HepG2 (cell line): ENCODE data around the gene RGMA. TPM values are rescaled to one million over a fixed set of nuclear protein-coding genes. Genes with fewer than 3 reads are reported as not detected.
A peak's percentile ranks its signal among the peaks of the same experiment; 100 is the strongest.

ENCODE experiments used
- BHLHE40 ChIP-seq: IDR thresholded peaks from 2 replicates; pipeline ENCODE4 v1.6.1; 2011; ENCODE audit warnings: low read length, improper control_type of control experiment
- CREB1 ChIP-seq, 2 experiments: fragments of 450-650 bp in 1 of 2; IDR thresholded peaks; 2 replicates each; pipeline ENCODE4 v1.6.1; 2016 to 2017; ENCODE audit warnings: control low read depth in 1 of 2, mild to moderate bottlenecking in 1 of 2, missing compliant biosample characterization in 1 of 2, missing genetic modification characterization in 1 of 2
- MNT ChIP-seq: fragments of 450-650 bp; IDR thresholded peaks from 2 replicates; pipeline ENCODE4 v1.6.1; 2016
- RFX3 ChIP-seq: IDR thresholded peaks from 2 replicates; pipeline ENCODE4 v1.6.1; 2016; ENCODE audit warnings: missing biosample characterization, missing genetic modification reagents
- SMC3 ChIP-seq: IDR thresholded peaks from 2 replicates; pipeline ENCODE4 v1.6.1; 2011; ENCODE audit warnings: low read length, improper control_type of control experiment
- STAG1 ChIP-seq: sonication (generic); formaldehyde crosslinking; IDR thresholded peaks from 2 replicates; pipeline ENCODE4 v1.4.0; 2020; ENCODE audit warnings: missing genetic modification reagents
- TCF12 ChIP-seq, 2 experiments: fragments of 450-650 bp in 1 of 2; sonication (generic) in 1 of 2; formaldehyde crosslinking in 1 of 2; IDR thresholded peaks; 2 replicates each; pipeline versions ENCODE4 v1.6.1 to v1.8.0; 2017 to 2022; ENCODE audit warnings: antibody characterized with exemption in 1 of 2, mild to moderate bottlenecking in 1 of 2, missing genetic modification reagents in 1 of 2, moderate library complexity in 1 of 2
- USF2 ChIP-seq, 2 experiments: sonication (generic) in 1 of 2; formaldehyde crosslinking in 1 of 2; IDR thresholded peaks; 2 replicates each; pipeline versions ENCODE4 v1.5.1 to v1.6.1; 2011 to 2020; ENCODE audit warnings: borderline replicate concordance in 1 of 2, low read depth in 1 of 2, low read length in 1 of 2, mild to moderate bottlenecking in 1 of 2, missing genetic modification reagents in 1 of 2, moderate library complexity in 1 of 2
- polyA plus RNA-seq, 8 experiments: library from polyadenylated mRNA; depleted of rRNA in 3 of 8; stranded (reverse) in 7 of 8; unstranded in 1 of 8; fragments of >200 nt; fragmentation: Illumina TruSeq in 4 of 8; extraction: Trizol in 4 of 8; gene quantifications; 2 replicates each; pipeline versions ENCODE4 v1.2.1 to v1.2.3, GENCODE V29; 2011 to 2016; ENCODE audit warnings: low read depth in 4 of 8, missing spikeins in 1 of 8, mixed read lengths in 1 of 8; ENCODE audit not compliant: insufficient read depth in 1 of 8
- total RNA-seq, 5 experiments: library from RNA; depleted of rRNA; stranded (reverse); fragments of >200 nt; fragmentation: Illumina TruSeq; extraction: Trizol; gene quantifications; 2 replicates each; pipeline ENCODE4 v1.2.3, GENCODE V29; 2016; ENCODE audit warnings: low read depth in 1 of 5

The RGMA gene
- total and polyA plus RNA-seq, 2 of the 13 experiments (the other 11 are each of a cell fraction or from before 2014, with no cell fraction given) = not detected

- TF ChIP-seq USF2 (IDR thresholded peaks at IDR 0.05; ENCODE audit: low read depth, low read length) (peak; percentile 19; the same call in 1 of the 2 replicates), USF2 (CRISPR knock-in tag; IDR thresholded peaks at IDR 0.05; ENCODE audit: borderline replicate concordance) (no peak), BHLHE40 (peak; percentile 56; the same call in 1 of the 2 replicates), CREB1 (IDR thresholded peaks at IDR 0.05) (peak; percentile 71), CREB1 (CRISPR knock-in tag; IDR thresholded peaks at IDR 0.05) (no peak), TCF12 (IDR thresholded peaks at IDR 0.05) (no peak), TCF12 (CRISPR knock-in tag; IDR thresholded peaks at IDR 0.05) (no peak), SMC3 (no peak), MNT (peak; percentile 94), RFX3 (no peak), STAG1 (peak; percentile 58)
- TF ChIP-seq, all 625 proteins: peak for 8
These were observed 52.8 kb downstream of the RGMA start (continued) for GRCh38 chr15:93035953-93036810.
